Nephron (organoid): Measurements from ENCODE around the gene ACOX1.

Experiments
- H3K27ac Mint-ChIP-seq, 3 experiments: 2 replicates each; pipeline ENCODE4 v1.8.0; 2020; ENCODE audit warnings: mixed read lengths in 3 of 3, mild to moderate bottlenecking in 2 of 3, moderate library complexity in 1 of 3
- H3K27me3 Mint-ChIP-seq: 2 replicates; pipeline ENCODE4 v1.8.0; 2021; ENCODE audit warnings: low read depth, mild to moderate bottlenecking, moderate library complexity, mixed read lengths
- H3K36me3 Mint-ChIP-seq: 2 replicates; pipeline ENCODE4 v1.8.0; 2020; ENCODE audit warnings: low read depth, mixed read lengths
- H3K4me1 Mint-ChIP-seq: 2 replicates; pipeline ENCODE4 v1.8.0; 2020; ENCODE audit warnings: mixed read lengths
- H3K4me3 Mint-ChIP-seq, 3 experiments: 2 replicates each; pipeline ENCODE4 v1.8.0; 2020; ENCODE audit warnings: mild to moderate bottlenecking in 3 of 3, mixed read lengths in 3 of 3, moderate library complexity in 2 of 3
- H3K9me3 Mint-ChIP-seq: 2 replicates; pipeline ENCODE4 v1.8.0; 2020; ENCODE audit warnings: mixed read lengths
- CTCF ChIP-seq, 3 experiments: fragments of 200-600 bp; sonication (generic); IDR thresholded peaks; one replicate each; pipeline ENCODE4 v1.5.0; 2021; ENCODE audit warnings: antibody characterized with exemption in 3 of 3; ENCODE audit not compliant: unreplicated experiment in 3 of 3

Gene ACOX1

GRCh38 chr17:75959051-75959838, 19.7 kb downstream of the ACOX1 start:
- H3K36me3 Mint-ChIP-seq = peaks cover 36% of the 10 kb centered on the region
- no peaks in the 10 kb centered on the region for H3K9me3 Mint-ChIP-seq
- H3K4me1 Mint-ChIP-seq = peaks cover 5% of the 10 kb centered on the region
- peak overlapping the region in 1 of 3 experiments; percentile 5 for H3K27ac Mint-ChIP-seq
- no peaks in the 10 kb centered on the region for H3K27me3 Mint-ChIP-seq
- H3K4me3 Mint-ChIP-seq = no peak overlapping the region
- TF ChIP-seq CTCF (IDR thresholded peaks at IDR 0.05; ENCODE audit: unreplicated experiment in 3 of 3) = no peak

DNA sequence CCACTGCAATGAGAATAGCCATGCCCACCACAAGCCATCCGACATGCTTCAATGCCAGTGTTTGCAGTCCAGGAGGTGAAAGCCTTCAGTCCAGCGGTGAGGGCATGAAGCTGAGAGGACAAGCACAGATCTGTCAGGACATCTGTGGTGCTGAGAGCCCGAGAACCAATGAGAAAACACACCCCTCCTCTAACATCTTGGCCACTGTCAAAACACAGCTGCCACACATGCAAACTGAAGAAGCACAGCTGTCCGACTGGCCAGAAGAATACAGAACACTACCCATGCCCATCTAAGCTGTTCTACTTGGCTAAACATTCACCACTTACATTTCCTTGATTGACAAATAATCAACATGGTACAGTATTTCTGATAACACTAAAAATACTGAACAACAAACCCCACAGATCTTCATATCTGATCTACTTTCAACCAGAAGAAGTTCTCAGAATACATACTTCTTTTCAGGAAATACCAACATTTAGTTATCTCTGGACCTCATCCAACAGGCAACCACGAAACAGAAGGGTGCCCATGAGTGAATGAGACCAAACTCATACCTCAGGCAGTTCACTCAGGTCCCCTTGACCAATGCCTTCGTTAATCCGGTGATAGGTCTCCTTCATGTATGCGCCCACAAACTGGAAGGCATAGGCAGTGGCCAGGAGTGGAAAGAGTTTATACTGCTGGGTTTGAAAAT, 28.0 kb downstream of the ACOX1 start:
- Mint-ChIP-seq H3K4me3 (no peak overlapping the region), H3K9me3 (no peaks in the 10 kb centered on the region), H3K27me3 (no peaks in the 10 kb centered on the region), H3K36me3 (peaks cover 61% of the 10 kb centered on the region), H3K4me1 (peaks cover 8% of the 10 kb centered on the region), H3K27ac (peak overlapping the region in 2 of 3 experiments; percentile 22 to 61)
- TF ChIP-seq CTCF (IDR thresholded peaks at IDR 0.05; ENCODE audit: unreplicated experiment in 3 of 3) = no peak

GRCh38 chr17:75950421-75950820, 28.5 kb downstream of the ACOX1 start:
- no peak for TF ChIP-seq CTCF (IDR thresholded peaks at IDR 0.05; ENCODE audit: unreplicated experiment in 3 of 3)
- H3K36me3 Mint-ChIP-seq = peaks cover 59% of the 10 kb centered on the region
- no peaks in the 10 kb centered on the region for H3K27me3 Mint-ChIP-seq
- peaks cover 8% of the 10 kb centered on the region for H3K4me1 Mint-ChIP-seq
- H3K9me3 Mint-ChIP-seq = no peaks in the 10 kb centered on the region
- H3K27ac Mint-ChIP-seq = no peak overlapping the region
- no peak overlapping the region for H3K4me3 Mint-ChIP-seq

DNA sequence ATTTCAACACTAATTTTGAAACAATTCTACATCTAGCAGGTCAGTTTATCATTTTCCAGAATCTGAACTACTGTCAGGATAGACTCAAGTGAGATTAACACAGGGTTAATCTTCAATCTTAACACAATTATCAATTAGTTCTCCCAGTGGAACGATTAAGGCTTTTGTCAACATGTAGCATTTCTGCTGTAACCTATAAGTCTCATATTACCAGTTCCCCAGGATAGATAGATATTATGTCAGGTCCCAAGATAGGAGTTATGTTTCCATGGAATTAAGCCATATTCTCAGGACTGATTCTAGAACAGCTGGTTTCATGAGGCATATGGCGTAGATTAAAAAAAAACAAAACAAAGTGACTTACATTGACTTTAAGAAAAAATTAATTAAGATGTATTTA, 33.8 kb downstream of the ACOX1 start:
- Mint-ChIP-seq H3K4me1 (peaks cover 8% of the 10 kb centered on the region), H3K9me3 (no peaks in the 10 kb centered on the region), H3K27ac (no peak overlapping the region), H3K4me3 (no peak overlapping the region), H3K36me3 (peaks cover 49% of the 10 kb centered on the region), H3K27me3 (no peaks in the 10 kb centered on the region)
- no peak for TF ChIP-seq CTCF (IDR thresholded peaks at IDR 0.05; ENCODE audit: unreplicated experiment in 3 of 3)

DNA sequence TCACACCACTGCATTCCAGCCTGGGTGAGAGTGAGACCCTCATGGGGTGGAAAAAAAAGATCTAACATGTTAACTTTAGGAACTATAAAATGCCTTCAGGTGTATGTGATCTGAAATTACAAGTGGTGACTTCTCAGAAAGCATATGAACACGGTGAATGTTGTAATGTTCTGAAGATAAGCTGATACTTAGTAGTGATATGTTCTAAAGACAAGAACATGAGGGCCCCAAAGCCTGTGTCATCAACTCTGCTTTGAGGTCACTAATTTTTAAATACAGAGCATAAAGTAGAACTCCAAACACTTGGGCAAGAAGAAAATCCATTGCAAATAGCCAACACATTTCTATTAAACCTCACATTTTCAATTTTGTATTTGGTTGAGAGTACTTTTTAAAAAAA, 35.5 kb downstream of the ACOX1 start:
- Mint-ChIP-seq H3K36me3 (peaks cover 37% of the 10 kb centered on the region), H3K9me3 (no peaks in the 10 kb centered on the region), H3K4me1 (peaks cover 8% of the 10 kb centered on the region), H3K4me3 (no peak overlapping the region), H3K27ac (no peak overlapping the region), H3K27me3 (no peaks in the 10 kb centered on the region)
- no peak for TF ChIP-seq CTCF (IDR thresholded peaks at IDR 0.05; ENCODE audit: unreplicated experiment in 3 of 3)
